GM12874 (cell line): ENCODE measurements around the gene TPBGL.

Experiments used
- CTCF ChIP-seq: IDR thresholded peaks from 2 replicates; pipeline ENCODE4 v1.5.1; 2011; ENCODE audit warnings: low read depth, mild to moderate bottlenecking, control low read depth, low read length, moderate library complexity; ENCODE audit not compliant: insufficient read depth

TPBGL gene

GRCh38 chr11:75276686-75277085 is 36.1 kb downstream of the TPBGL start:
- TF ChIP-seq CTCF: no peak

- no peak for TF ChIP-seq CTCF
Measured at GRCh38 chr11:75277211-75277805, 36.7 kb downstream of the TPBGL start.

- no peak for TF ChIP-seq CTCF
Measured at GRCh38 chr11:75277991-75278790, 37.6 kb downstream of the TPBGL start.

DNA sequence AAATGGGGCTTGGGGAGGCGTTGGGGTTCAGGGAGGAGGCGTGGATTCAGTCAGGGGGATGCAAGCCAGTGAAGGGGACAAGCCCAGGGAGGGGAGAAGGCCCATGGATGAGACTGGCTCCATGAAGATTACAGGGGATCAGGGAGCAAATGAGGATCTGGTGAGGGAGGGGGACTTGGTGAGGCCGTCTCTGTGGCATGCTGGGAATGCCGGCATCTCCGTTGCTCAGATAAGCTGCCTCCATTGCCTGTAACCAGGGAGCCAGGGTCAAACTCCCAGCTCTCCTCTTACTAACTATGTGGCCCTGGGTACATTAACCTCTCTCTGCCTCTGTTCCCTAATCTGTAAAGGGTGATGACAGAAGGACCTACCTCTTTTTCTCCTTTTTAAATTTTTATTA is 38.7 kb downstream of the TPBGL start:
- TF ChIP-seq CTCF: no peak

- TF ChIP-seq CTCF: peak; percentile 95
Measured at GRCh38 chr11:75280227-75280701, 39.7 kb downstream of the TPBGL start.

DNA sequence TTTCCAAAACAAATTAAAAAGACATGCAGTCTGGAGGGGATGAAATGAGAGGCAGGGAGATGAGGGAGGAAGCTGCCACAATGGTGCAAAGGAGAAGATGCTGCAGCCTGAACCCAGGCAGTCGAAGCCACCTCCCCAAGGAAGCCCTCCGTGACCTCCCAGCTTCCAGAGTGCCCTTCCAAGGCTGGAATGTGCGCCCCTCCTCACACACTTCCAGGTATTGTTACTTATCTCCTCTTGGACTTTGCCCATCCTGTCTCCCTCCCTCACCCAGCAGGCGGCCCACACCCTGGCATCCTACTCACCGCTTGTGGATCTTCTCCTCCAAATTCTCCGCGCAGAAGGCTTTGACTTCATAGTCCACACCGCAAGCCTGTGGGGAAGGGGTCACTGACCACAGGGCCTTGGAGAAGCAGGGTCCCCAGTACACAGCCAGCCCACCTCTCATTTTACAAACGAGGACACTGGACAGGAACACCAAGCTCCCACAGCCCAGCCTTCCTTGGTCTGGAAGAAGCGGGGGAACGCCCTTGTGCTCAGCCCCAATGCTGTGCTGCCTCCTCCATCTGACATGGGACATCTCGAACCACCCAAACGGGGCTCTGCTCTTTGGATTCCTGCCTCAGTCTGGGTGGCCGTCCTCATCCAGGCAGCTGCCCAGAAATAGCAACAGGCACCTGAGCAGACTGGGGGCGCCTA is 40.3 kb downstream of the TPBGL start:
- no peak for TF ChIP-seq CTCF

- no peak for TF ChIP-seq CTCF
Measured at GRCh38 chr11:75281469-75282095, 41.0 kb downstream of the TPBGL start.
